PC-3 (cell line): ENCODE measurements around the gene TEC. TPM values are rescaled to one million over a fixed set of nuclear protein-coding genes. Genes with fewer than 3 reads are reported as not detected.

Experiments used
- ATAC-seq: fragments of 200-7000 bp; cut with Tn5 transposase; 2 replicates; pipeline ENCODE4 v1.9.1; 2020; ENCODE audit warnings: mild to moderate bottlenecking, moderate library complexity
- BruUV-seq: library from RNA; stranded (reverse); fragments of 400-500 nt; replicated peaks from 2 replicates; lab custom pipeline; 2021; lab: Mats Ljungman, UMichigan
- CTCF ChIA-PET: fragments of 300-600 bp; sonication (Branson Sonifier 250); formaldehyde crosslinking; loops from one replicate; lab custom pipeline; 2022; ENCODE audit warnings: antibody characterized with exemption; lab: Charles Lee
- POLR2A ChIA-PET: fragments of 300-600 bp; sonication (Branson Sonifier 250); formaldehyde crosslinking; loops from one replicate; lab custom pipeline; 2022; ENCODE audit warnings: antibody characterized with exemption; ENCODE audit not compliant: unreplicated experiment; lab: Charles Lee
- DNase-seq: peaks from one replicate; pipeline ENCODE4 v3.0.0-alpha.2; 2015
- H2AFZ ChIP-seq: fragments of 300-600 bp; sonication (generic); 2 replicates; pipeline ENCODE4 v1.6.0; 2016; ENCODE audit warnings: antibody characterized with exemption, low read length
- H3F3A ChIP-seq: fragments of 300-600 bp; sonication (generic); one replicate; pipeline ENCODE4 v1.6.0; 2017; ENCODE audit warnings: antibody characterized with exemption, low read length, control low read depth, mild to moderate bottlenecking; ENCODE audit not compliant: unreplicated experiment
- H3K27ac ChIP-seq: fragments of 300-600 bp; sonication (generic); 2 replicates; pipeline ENCODE4 v1.5.1; 2016; ENCODE audit warnings: mild to moderate bottlenecking, low read length
- H3K27me3 ChIP-seq: fragments of 300-600 bp; sonication (generic); 2 replicates; pipeline ENCODE4 v1.6.1; 2016; ENCODE audit warnings: low read length, mixed read lengths
- H3K36me3 ChIP-seq: fragments of 300-600 bp; sonication (generic); 2 replicates; pipeline ENCODE4 v1.6.1; 2016; ENCODE audit warnings: low read depth, mixed run types, low read length, mixed read lengths
- H3K4me1 ChIP-seq: fragments of 300-600 bp; sonication (generic); 2 replicates; pipeline ENCODE4 v1.5.1; 2016; ENCODE audit warnings: low read length; ENCODE audit not compliant: insufficient read depth
- H3K4me2 ChIP-seq: fragments of 300-600 bp; sonication (generic); 2 replicates; pipeline ENCODE4 v1.6.0; 2016; ENCODE audit warnings: low read length
- H3K4me3 ChIP-seq: fragments of 300-600 bp; sonication (generic); 2 replicates; pipeline ENCODE4 v1.5.1; 2016; ENCODE audit warnings: mild to moderate bottlenecking, low read length, mixed read lengths
- H3K79me2 ChIP-seq: fragments of 300-600 bp; sonication (generic); 2 replicates; pipeline ENCODE4 v1.6.1; 2017; ENCODE audit warnings: low read length, mixed read lengths
- H3K9ac ChIP-seq: fragments of 300-600 bp; sonication (generic); 2 replicates; pipeline ENCODE4 v1.6.0; 2016; ENCODE audit warnings: mild to moderate bottlenecking, low read length
- H3K9me2 ChIP-seq: fragments of 300-600 bp; sonication (generic); replicated peaks from 2 replicates; pipeline ENCODE4 v1.6.1; 2016; ENCODE audit warnings: mixed run types, low read length, mixed read lengths
- H3K9me3 ChIP-seq: fragments of 300-600 bp; sonication (generic); 2 replicates; pipeline ENCODE4 v1.6.1; 2016; ENCODE audit warnings: low read length, mixed read lengths
- H4K20me1 ChIP-seq: fragments of 300-600 bp; sonication (generic); 2 replicates; pipeline ENCODE4 v1.6.1; 2016; ENCODE audit warnings: low read length, mixed read lengths
- CTCF ChIP-seq: fragments of 300-600 bp; sonication (generic); conservative IDR thresholded peaks from 2 replicates; pipeline ENCODE4 v1.5.1; 2017; ENCODE audit warnings: antibody characterized with exemption, low read depth, mild to moderate bottlenecking, low read length
- EZH2 ChIP-seq: fragments of 300-600 bp; sonication (generic); IDR thresholded peaks from one replicate; pipeline ENCODE4 v1.6.1; 2017; ENCODE audit warnings: antibody characterized with exemption, mild to moderate bottlenecking, low read length; ENCODE audit not compliant: unreplicated experiment
- EZH2phosphoT487 ChIP-seq: fragments of 300-600 bp; sonication (generic); IDR thresholded peaks from 2 replicates; pipeline ENCODE4 v1.6.1; 2018; ENCODE audit warnings: mild to moderate bottlenecking, antibody characterized with exemption, low read length, borderline replicate concordance
- intact Hi-C: fragments of 100-400 bp; cut with micrococcal nuclease; formaldehyde crosslinking; loops from 2 replicates; pipeline ENCODE4 v1.9.0; 2023
- total RNA-seq: library from RNA; depleted of rRNA; stranded (reverse); fragments of >200 nt; gene quantifications from 2 replicates; pipeline ENCODE4 v1.2.3, GENCODE V29; 2014; rRNA removed

The TEC gene
- total RNA-seq, 1 experiment from 2014 or later: 10.4 TPM

DNA sequence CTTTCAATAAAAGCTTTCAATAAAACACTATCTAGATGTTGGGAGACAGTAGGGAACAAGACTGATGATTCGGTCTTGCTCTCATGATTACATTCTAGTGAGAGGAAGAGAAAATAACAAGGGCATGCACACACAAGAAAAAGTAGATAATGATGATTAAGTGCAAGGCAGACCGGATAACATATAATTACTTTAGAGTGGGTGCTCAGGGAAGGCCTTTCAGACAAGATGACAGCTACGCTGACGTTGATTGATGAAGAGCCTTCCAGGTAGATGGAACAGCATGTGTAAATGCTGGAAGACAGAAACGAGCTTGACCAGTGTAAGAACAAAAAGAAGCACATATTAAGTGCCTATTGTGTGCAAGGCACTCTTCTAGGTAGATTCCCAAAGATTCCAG is 179.0 kb downstream of the TEC start:
- DNase-seq (no peak), ATAC-seq (no peak)
- no peak overlapping the region for H3K9ac ChIP-seq
- H3K79me2 ChIP-seq: no peaks in the 10 kb centered on the region
- H3K4me1 ChIP-seq: peaks cover 28% of the 10 kb centered on the region
- H3K36me3 ChIP-seq: no peaks in the 10 kb centered on the region
- no peaks in the 10 kb centered on the region for H3K9me3 ChIP-seq
- CTCF ChIA-PET: no interaction called here
- H3K4me3 ChIP-seq: no peak overlapping the region
- TF ChIP-seq EZH2 (no peak), CTCF (no peak), EZH2phosphoT487 (no peak)
- no peaks in the 10 kb centered on the region for H3K27me3 ChIP-seq
- no peak overlapping the region for H3K4me2 ChIP-seq
- no peak overlapping the region for H2AFZ ChIP-seq
- no peak overlapping the region for H3K27ac ChIP-seq
- POLR2A ChIA-PET: no interaction called here
- no peaks in the 10 kb centered on the region for H4K20me1 ChIP-seq
- BruUV-seq: no TSS peak
- H3F3A ChIP-seq: no peaks in the 10 kb centered on the region
- intact Hi-C loops: no loop called here
- no peaks in the 10 kb centered on the region for H3K9me2 ChIP-seq

DNA sequence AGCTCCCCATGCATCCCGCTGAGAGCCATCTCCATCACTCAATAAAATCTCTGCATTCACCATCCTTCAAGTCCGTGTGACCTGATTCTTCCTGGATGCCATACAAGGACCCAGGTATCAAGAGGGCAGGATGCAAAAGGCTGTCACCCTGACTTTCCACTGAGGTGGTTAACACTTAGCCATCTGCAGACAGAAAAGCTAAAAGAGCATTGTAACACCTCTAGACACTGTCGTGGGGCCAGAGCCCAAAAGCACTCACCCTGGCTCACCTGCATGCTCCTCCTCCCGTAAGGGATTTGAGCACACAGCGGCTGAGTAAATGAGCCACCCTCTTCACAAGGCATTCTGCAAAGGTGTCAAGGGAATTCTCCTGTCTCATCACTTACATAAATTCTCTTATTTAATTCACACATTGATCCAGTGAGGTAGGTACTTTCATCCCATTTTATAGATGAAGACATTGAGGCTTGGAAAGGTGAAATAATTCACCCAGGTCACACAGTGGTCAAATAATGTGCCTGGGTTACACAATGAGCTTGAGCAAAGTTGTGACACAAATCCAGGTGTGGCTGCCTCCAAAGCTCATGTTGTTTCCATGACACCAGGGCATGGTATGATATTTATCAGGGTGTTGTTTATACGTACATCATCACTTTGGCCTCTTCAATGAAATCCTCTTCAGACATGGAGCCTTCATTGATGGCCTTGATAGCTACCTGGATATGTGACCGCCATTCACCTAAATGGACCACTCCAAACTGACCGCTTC is 183.6 kb downstream of the TEC start:
- H3K4me2 ChIP-seq: no peak overlapping the region
- intact Hi-C loops: loop anchor here (2.0 to 5.0 kb wide), 3 partner anchors 53 to 384 kb away; partner anchors contain the start of gene CORIN
- H3K4me3 ChIP-seq: no peak overlapping the region
- H3K9ac ChIP-seq: no peak overlapping the region
- ChIA-PET CTCF (no interaction called here), POLR2A (interaction anchor here (0.6 kb wide), 1 partner anchor 247 kb away, joined by 10 read pairs; no protein-coding TSS in a partner anchor)
- H2AFZ ChIP-seq: no peak overlapping the region
- ATAC-seq: no peak
- H3K9me2 ChIP-seq: no peaks in the 10 kb centered on the region
- H3K27ac ChIP-seq: no peak overlapping the region
- DNase-seq: no peak
- TF ChIP-seq EZH2 (no peak), CTCF (no peak), EZH2phosphoT487 (no peak)
- H4K20me1 ChIP-seq: no peaks in the 10 kb centered on the region
- no peaks in the 10 kb centered on the region for H3K36me3 ChIP-seq
- BruUV-seq: no TSS peak
- no peaks in the 10 kb centered on the region for H3K27me3 ChIP-seq
- H3F3A ChIP-seq: no peaks in the 10 kb centered on the region
- no peaks in the 10 kb centered on the region for H3K9me3 ChIP-seq
- H3K79me2 ChIP-seq: no peaks in the 10 kb centered on the region
- H3K4me1 ChIP-seq: peaks cover 25% of the 10 kb centered on the region

Other genes with a start within 250 kb of the TEC start
- gene TXK, start 135.6 kb downstream of the TEC start, total RNA-seq: 0.92 and 2.6 TPM in 2 replicates
- 12.5 and 17.6 TPM in 2 replicates for gene SLAIN2, start 71.7 kb upstream of the TEC start, total RNA-seq
- not detected in 2 replicates for gene SLC10A4, start 213.5 kb upstream of the TEC start, total RNA-seq
- not detected in 2 replicates for gene ZAR1, start 220.4 kb upstream of the TEC start, total RNA-seq